HepG2 (cell line): ENCODE data around the gene FAM229A. TPM values are rescaled to one million over a fixed set of nuclear protein-coding genes. Genes with fewer than 3 reads are reported as not detected.

Source experiments
- ATAC-seq: fragments of 200-7000 bp; cut with Tn5 transposase; 3 replicates; pipeline ENCODE4 v1.9.1; 2020; ENCODE audit warnings: mild to moderate bottlenecking, moderate library complexity
- BruUV-seq: library from RNA; stranded (reverse); fragments of 400-500 nt; replicated peaks from 2 replicates; lab custom pipeline; 2021; lab: Mats Ljungman, UMichigan
- CTCF ChIA-PET: fragments of 300-600 bp; formaldehyde crosslinking; extraction: SDS; loops from one replicate; lab custom pipeline; 2021; ENCODE audit warnings: low total read pairs, inconsistent platforms, low intra/inter-chr PET ratio; lab: Yijun Ruan, JAX
- POLR2A ChIA-PET: fragments of 350-600 bp; sonication (Branson Sonifier 250); formaldehyde crosslinking; loops from one replicate; lab custom pipeline; 2020; ENCODE audit warnings: antibody characterized with exemption, inconsistent platforms; lab: Yijun Ruan, JAX
- DNase-seq: peaks from one replicate; pipeline ENCODE4 v3.0.0-alpha.2; 2015; ENCODE audit warnings: low spot score
- FAIRE-seq: peaks from 3 replicates; lab custom pipeline; 2011; peaks lifted over from hg19 to GRCh38; lab: Jason Lieb, UNC
- H2AFZ ChIP-seq: one replicate; pipeline ENCODE4 v1.6.1; 2011; ENCODE audit warnings: low read length, inconsistent platforms
- H3K27ac ChIP-seq: fragments of 300-600 bp; 3 replicates; pipeline ENCODE4 v1.8.0; 2011; ENCODE audit warnings: mixed run types, mild to moderate bottlenecking, mixed read lengths, low read length, inconsistent platforms; ENCODE audit not compliant: insufficient read depth; ENCODE audit errors: extremely low read length
- H3K27me3 ChIP-seq, 2 experiments: fragments of 200-600 bp in 1 of 2; 2 replicates in 1 of 2; 3 replicates in 1 of 2; pipeline versions ENCODE4 v1.6.0 to v1.8.0; 2011; ENCODE audit warnings: low read length in 2 of 2, mild to moderate bottlenecking in 2 of 2, moderate library complexity in 2 of 2, inconsistent platforms in 1 of 2; ENCODE audit not compliant: insufficient read depth in 2 of 2, control insufficient read depth in 1 of 2
- H3K36me3 ChIP-seq, 2 experiments: fragments of 200-600 bp in 1 of 2; replicated peaks in 1 of 2; 2 replicates in 1 of 2; 3 replicates in 1 of 2; pipeline versions ENCODE4 v1.5.1 to v1.8.0; 2011; ENCODE audit warnings: low read length in 2 of 2, inconsistent platforms in 1 of 2; ENCODE audit not compliant: insufficient read depth in 2 of 2, control insufficient read depth in 1 of 2
- H3K4me1 ChIP-seq: 2 replicates; pipeline ENCODE4 v1.5.1; 2012; ENCODE audit warnings: low read length, inconsistent platforms; ENCODE audit not compliant: insufficient read depth
- H3K4me2 ChIP-seq: 2 replicates; pipeline ENCODE4 v1.6.0; 2011; ENCODE audit warnings: low read depth, low read length, inconsistent platforms
- H3K4me3 ChIP-seq, 3 experiments: fragments of 200-600 bp in 1 of 3; sonication (generic), shearing (Covaris generic) in 1 of 3; replicated peaks in 1 of 3; 2 replicates each; pipeline ENCODE4 v1.5.1; 2011 to 2016; ENCODE audit warnings: low read length in 3 of 3, inconsistent platforms in 2 of 3, low read depth in 2 of 3, mild to moderate bottlenecking in 2 of 3, control low read depth in 1 of 3, mixed read lengths in 1 of 3; ENCODE audit not compliant: insufficient read depth in 1 of 3
- H3K79me2 ChIP-seq: one replicate; pipeline ENCODE4 v1.6.1; 2011; ENCODE audit warnings: low read length, inconsistent platforms; ENCODE audit not compliant: insufficient read depth
- H3K9ac ChIP-seq: 2 replicates; pipeline ENCODE4 v1.6.0; 2011; ENCODE audit warnings: mild to moderate bottlenecking, low read depth, low read length, inconsistent platforms; ENCODE audit not compliant: insufficient read depth
- H3K9me3 ChIP-seq: 2 replicates; pipeline ENCODE4 v1.5.1; 2012; ENCODE audit warnings: mild to moderate bottlenecking, low read length
- H4K20me1 ChIP-seq: 2 replicates; pipeline ENCODE4 v1.6.0; 2011; ENCODE audit warnings: inconsistent platforms, mild to moderate bottlenecking, low read length, moderate library complexity; ENCODE audit not compliant: insufficient read depth
- CENPT ChIP-seq: sonication (generic); formaldehyde crosslinking; IDR thresholded peaks from 2 replicates; pipeline ENCODE4 v1.8.0; 2022; ENCODE audit warnings: low read depth, mild to moderate bottlenecking, moderate library complexity, missing genetic modification reagents
- HNRNPUL1 ChIP-seq: fragments of 200-400 bp; formaldehyde crosslinking; IDR thresholded peaks from 2 replicates; pipeline ENCODE4 v1.6.1; 2017; ENCODE audit warnings: low read depth, mild to moderate bottlenecking, low read length, moderate library complexity
- WGBS: methylation state at CpG from one replicate; pipeline ENCODE4 v1.1.6; 2017; ENCODE audit warnings: low lambda C conversion rate; 5-methylcytosine and 5-hydroxymethylcytosine counted together
- in situ Hi-C: cut with HindIII; loops from 2 replicates; pipeline ENCODE4 v1.10.0; 2017; ENCODE audit warnings: low pct_unique_long_range_greater_than_20kb; ENCODE audit not compliant: extremely low pct_ligation_motif_present
- intact Hi-C: fragments of 100-400 bp; cut with micrococcal nuclease; formaldehyde crosslinking; loops from one replicate; pipeline ENCODE4 v1.10.0; 2022; ENCODE audit not compliant: unreplicated experiment
- polyA plus RNA-seq, 8 experiments: library from polyadenylated mRNA; depleted of rRNA in 3 of 8; stranded (reverse) in 7 of 8; unstranded in 1 of 8; fragments of >200 nt; fragmentation: Illumina TruSeq in 4 of 8; extraction: Trizol in 4 of 8; gene quantifications; 2 replicates each; pipeline versions ENCODE4 v1.2.1 to v1.2.3, GENCODE V29; 2011 to 2016; ENCODE audit warnings: low read depth in 4 of 8, missing spikeins in 1 of 8, mixed read lengths in 1 of 8; ENCODE audit not compliant: insufficient read depth in 1 of 8
- total RNA-seq, 5 experiments: library from RNA; depleted of rRNA; stranded (reverse); fragments of >200 nt; fragmentation: Illumina TruSeq; extraction: Trizol; gene quantifications; 2 replicates each; pipeline ENCODE4 v1.2.3, GENCODE V29; 2016; ENCODE audit warnings: low read depth in 1 of 5
- TF ChIP-seq, protein P1 (sequence below): sonication (generic); formaldehyde crosslinking; IDR thresholded peaks from 2 replicates; pipeline ENCODE4 v1.4.0; 2020; ENCODE audit warnings: low read depth, missing genetic modification reagents
- TF ChIP-seq, protein P2 (sequence below), 2 experiments: fragments of 450-650 bp in 1 of 2; sonication (generic) in 1 of 2; formaldehyde crosslinking in 1 of 2; IDR thresholded peaks; 2 replicates each; pipeline versions ENCODE4 v1.6.1 to v1.8.0; 2016 to 2022; ENCODE audit warnings: antibody characterized with exemption in 1 of 2, mild to moderate bottlenecking in 1 of 2, missing genetic modification reagents in 1 of 2
- TF ChIP-seq, protein P3 (sequence below): sonication (generic); formaldehyde crosslinking; IDR thresholded peaks from 2 replicates; pipeline ENCODE4 v1.8.0; 2023; ENCODE audit warnings: mild to moderate bottlenecking, missing genetic modification reagents

Gene FAM229A
- total and polyA plus RNA-seq, 2 of the 13 experiments (the other 11 are each of a cell fraction or from before 2014, with no cell fraction given), result 3.2 to 17.6 TPM

DNA sequence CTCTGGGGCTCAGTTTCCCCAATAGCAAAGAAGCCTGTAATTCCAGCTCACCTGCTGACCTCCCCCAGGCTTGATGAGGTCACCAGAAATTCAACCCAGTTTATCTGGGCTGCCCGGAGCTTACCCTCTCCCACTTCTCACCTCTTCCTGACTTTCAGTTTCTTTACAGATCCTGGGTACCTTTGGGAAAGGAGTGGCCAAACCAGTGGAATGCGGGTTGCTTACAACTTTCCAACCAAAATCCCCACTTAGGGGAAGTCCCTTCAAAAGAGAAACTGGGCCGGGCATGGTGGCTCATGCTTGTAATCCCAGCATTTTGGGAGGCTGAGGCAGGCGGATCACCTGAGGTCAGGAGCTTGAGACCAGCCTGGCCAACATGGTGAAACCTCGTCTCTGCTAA is 20.3 kb downstream of the FAM229A start:
- Histone ChIP-seq H3K4me2 (peak overlapping the region; percentile 6; the same call in 1 of the 2 replicates), H3K27ac (no peak overlapping the region), H2AFZ (no peak overlapping the region), H3K4me1 (peaks cover 79% of the 10 kb centered on the region), H3K9ac (no peak overlapping the region), H3K9me3 (no peaks in the 10 kb centered on the region), H3K4me3 (no peak overlapping the region), H4K20me1 (no peaks in the 10 kb centered on the region), H3K36me3 (no peaks in the 10 kb centered on the region), H3K27me3 (peaks cover 0 to 4% of the 10 kb centered on the region in 2 experiments; a peak in 2 of 5 replicates), H3K79me2 (no peaks in the 10 kb centered on the region)
- TF ChIP-seq, protein P1, sequence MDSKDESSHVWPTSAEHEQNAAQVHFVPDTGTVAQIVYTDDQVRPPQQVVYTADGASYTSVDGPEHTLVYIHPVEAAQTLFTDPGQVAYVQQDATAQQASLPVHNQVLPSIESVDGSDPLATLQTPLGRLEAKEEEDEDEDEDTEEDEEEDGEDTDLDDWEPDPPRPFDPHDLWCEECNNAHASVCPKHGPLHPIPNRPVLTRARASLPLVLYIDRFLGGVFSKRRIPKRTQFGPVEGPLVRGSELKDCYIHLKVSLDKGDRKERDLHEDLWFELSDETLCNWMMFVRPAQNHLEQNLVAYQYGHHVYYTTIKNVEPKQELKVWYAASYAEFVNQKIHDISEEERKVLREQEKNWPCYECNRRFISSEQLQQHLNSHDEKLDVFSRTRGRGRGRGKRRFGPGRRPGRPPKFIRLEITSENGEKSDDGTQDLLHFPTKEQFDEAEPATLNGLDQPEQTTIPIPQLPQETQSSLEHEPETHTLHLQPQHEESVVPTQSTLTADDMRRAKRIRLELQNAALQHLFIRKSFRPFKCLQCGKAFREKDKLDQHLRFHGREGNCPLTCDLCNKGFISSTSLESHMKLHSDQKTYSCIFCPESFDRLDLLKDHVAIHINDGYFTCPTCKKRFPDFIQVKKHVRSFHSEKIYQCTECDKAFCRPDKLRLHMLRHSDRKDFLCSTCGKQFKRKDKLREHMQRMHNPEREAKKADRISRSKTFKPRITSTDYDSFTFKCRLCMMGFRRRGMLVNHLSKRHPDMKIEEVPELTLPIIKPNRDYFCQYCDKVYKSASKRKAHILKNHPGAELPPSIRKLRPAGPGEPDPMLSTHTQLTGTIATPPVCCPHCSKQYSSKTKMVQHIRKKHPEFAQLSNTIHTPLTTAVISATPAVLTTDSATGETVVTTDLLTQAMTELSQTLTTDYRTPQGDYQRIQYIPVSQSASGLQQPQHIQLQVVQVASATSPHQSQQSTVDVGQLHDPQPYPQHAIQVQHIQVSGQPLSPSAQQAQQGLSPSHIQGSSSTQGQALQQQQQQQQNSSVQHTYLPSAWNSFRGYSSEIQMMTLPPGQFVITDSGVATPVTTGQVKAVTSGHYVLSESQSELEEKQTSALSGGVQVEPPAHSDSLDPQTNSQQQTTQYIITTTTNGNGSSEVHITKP (CRISPR knock-in tag), result no peak
- no peak for TF ChIP-seq CENPT (CRISPR knock-in tag)
- TF ChIP-seq, protein P2, sequence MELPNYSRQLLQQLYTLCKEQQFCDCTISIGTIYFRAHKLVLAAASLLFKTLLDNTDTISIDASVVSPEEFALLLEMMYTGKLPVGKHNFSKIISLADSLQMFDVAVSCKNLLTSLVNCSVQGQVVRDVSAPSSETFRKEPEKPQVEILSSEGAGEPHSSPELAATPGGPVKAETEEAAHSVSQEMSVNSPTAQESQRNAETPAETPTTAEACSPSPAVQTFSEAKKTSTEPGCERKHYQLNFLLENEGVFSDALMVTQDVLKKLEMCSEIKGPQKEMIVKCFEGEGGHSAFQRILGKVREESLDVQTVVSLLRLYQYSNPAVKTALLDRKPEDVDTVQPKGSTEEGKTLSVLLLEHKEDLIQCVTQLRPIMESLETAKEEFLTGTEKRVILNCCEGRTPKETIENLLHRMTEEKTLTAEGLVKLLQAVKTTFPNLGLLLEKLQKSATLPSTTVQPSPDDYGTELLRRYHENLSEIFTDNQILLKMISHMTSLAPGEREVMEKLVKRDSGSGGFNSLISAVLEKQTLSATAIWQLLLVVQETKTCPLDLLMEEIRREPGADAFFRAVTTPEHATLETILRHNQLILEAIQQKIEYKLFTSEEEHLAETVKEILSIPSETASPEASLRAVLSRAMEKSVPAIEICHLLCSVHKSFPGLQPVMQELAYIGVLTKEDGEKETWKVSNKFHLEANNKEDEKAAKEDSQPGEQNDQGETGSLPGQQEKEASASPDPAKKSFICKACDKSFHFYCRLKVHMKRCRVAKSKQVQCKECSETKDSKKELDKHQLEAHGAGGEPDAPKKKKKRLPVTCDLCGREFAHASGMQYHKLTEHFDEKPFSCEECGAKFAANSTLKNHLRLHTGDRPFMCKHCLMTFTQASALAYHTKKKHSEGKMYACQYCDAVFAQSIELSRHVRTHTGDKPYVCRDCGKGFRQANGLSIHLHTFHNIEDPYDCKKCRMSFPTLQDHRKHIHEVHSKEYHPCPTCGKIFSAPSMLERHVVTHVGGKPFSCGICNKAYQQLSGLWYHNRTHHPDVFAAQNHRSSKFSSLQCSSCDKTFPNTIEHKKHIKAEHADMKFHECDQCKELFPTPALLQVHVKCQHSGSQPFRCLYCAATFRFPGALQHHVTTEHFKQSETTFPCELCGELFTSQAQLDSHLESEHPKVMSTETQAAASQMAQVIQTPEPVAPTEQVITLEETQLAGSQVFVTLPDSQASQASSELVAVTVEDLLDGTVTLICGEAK (IDR thresholded peaks at IDR 0.05), result no peak
- TF ChIP-seq, protein P2 (CRISPR knock-in tag; IDR thresholded peaks at IDR 0.05), result no peak
- no peak for TF ChIP-seq HNRNPUL1
- TF ChIP-seq, protein P3, sequence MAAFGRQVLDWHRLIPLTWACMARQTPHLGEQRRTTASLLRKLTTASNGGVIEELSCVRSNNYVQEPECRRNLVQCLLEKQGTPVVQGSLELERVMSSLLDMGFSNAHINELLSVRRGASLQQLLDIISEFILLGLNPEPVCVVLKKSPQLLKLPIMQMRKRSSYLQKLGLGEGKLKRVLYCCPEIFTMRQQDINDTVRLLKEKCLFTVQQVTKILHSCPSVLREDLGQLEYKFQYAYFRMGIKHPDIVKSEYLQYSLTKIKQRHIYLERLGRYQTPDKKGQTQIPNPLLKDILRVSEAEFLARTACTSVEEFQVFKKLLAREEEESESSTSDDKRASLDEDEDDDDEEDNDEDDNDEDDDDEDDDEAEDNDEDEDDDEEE, result no peak
- no TSS peak for BruUV-seq
- no peak for ATAC-seq
- CTCF ChIA-PET, result no interaction called here
- FAIRE-seq, result no peak
- 36% methylated on average over 5 of the region's 5 CpGs for WGBS
- in situ Hi-C loops, result no loop called here
- DNase-seq, result no peak
- POLR2A ChIA-PET, result interaction anchor here (1.0 to 3.0 kb wide), 3 partner anchors 10 to 52 kb away, joined by 3 to 17 read pairs (median 4); partner anchors contain the start of gene BSDC1
- intact Hi-C loops, result no loop called here
